Right cardiac atrium (tissue), 5 donors: Measurements from ENCODE around the gene HK3. TPM values are rescaled to one million over a fixed set of nuclear protein-coding genes. Genes with fewer than 3 reads are reported as not detected.

Source experiments
- ATAC-seq, 2 donors: fragments of 200-7000 bp; cut with Tn5 transposase; one replicate each; pipeline versions ENCODE4 v1.8.0 to v1.9.1; 2020; ENCODE audit warnings: moderate library complexity in 2 of 2, mild to moderate bottlenecking in 1 of 2
- DNase-seq, 3 donors: peaks; one replicate each; pipeline ENCODE4 v3.0.0-alpha.2; 2020
- H3K27ac ChIP-seq: one replicate; pipeline ENCODE4 v1.5.1; 2013; ENCODE audit warnings: mild to moderate bottlenecking, low read length, control low read depth, moderate library complexity
- H3K27me3 ChIP-seq: one replicate; pipeline ENCODE4 v1.6.1; 2013; ENCODE audit not compliant: control insufficient read depth, insufficient read depth
- H3K4me1 ChIP-seq: one replicate; pipeline ENCODE4 v1.6.1; 2013; ENCODE audit warnings: low read length; ENCODE audit not compliant: control insufficient read depth, insufficient read depth
- H3K4me3 ChIP-seq: one replicate; pipeline ENCODE4 v1.5.1; 2013; ENCODE audit warnings: low read length, control low read depth
- H3K9me3 ChIP-seq: one replicate; pipeline ENCODE4 v1.6.1; 2013; ENCODE audit warnings: low read length; ENCODE audit not compliant: control insufficient read depth
- WGBS: extraction: QIAGEN DNeasy Blood & Tissue Kit; methylation state at CpG from one replicate; pipeline ENCODE4 v1.1.7; 2013; 5-methylcytosine and 5-hydroxymethylcytosine counted together
- intact Hi-C, 4 donors: fragments of 100-400 bp; cut with DNase I; formaldehyde crosslinking; loops; one replicate each; pipeline versions ENCODE4 v1.11.0 to v1.14.0; 2022 to 2023
- polyA plus RNA-seq: library from polyadenylated mRNA; stranded (reverse); fragments of 200-250 nt; gene quantifications from one replicate; pipeline ENCODE4 v1.2.3, GENCODE V29; 2013
- total RNA-seq, 4 donors: library from RNA; stranded (reverse); fragmentation: NEBNext Ultra II Directional; extraction: Animal tissue kit (Norgen Biotek cat#: 25700); gene quantifications; one replicate each; pipeline ENCODE4 v1.2.1, GENCODE V29; 2021
- donor health status: healthy with polysubstance abuse.
- donor health status: DM: no; HTN: yes; CAD: no.
- donor health status: DM: no; HTN: no; CAD: no.
- donor health status: DM: no; HTN: yes; CAD: no; lungs with severe emphysema.
- donor health status: DM: yes; HTN: yes; CAD: no.

The HK3 gene
- total and polyA plus RNA-seq, 5 donors = 8.3 to 15.4 (median 11.6) TPM

- H3K4me1 ChIP-seq = no peaks in the 10 kb centered on the region
- intact Hi-C loops = no loop called here
These were observed 68.1 kb downstream of the HK3 start for GRCh38 chr5:176830995-176831423.

More at GRCh38 chr5:176830995-176831423, 68.1 kb downstream of the HK3 start:
- ATAC-seq (no peak), DNase-seq (no peak)
- 52% methylated on average over 9 of the region's 9 CpGs for WGBS
- Histone ChIP-seq H3K4me3 (no peak overlapping the region), H3K27ac (no peak overlapping the region), H3K27me3 (no peaks in the 10 kb centered on the region), H3K9me3 (no peaks in the 10 kb centered on the region)

Other genes starting within 250 kb of the HK3 start
- under 1 TPM; 0.17 to 0.85 (median 0.44) TPM for gene UNC5A, start 88.8 kb downstream of the HK3 start, total RNA-seq
- gene UNC5A, start 88.8 kb downstream of the HK3 start, polyA plus RNA-seq = 0.68 TPM
- gene UIMC1, start 107.4 kb upstream of the HK3 start, total RNA-seq = 10 to 100 TPM; 27.5 to 37.6 (median 29.9) TPM
- 15.3 TPM for gene UIMC1, start 107.4 kb upstream of the HK3 start, polyA plus RNA-seq
- 10 to 100 TPM; 10.8 to 13.8 (median 11.9) TPM for gene ZNF346, start 123.3 kb upstream of the HK3 start, total RNA-seq
- gene ZNF346, start 123.3 kb upstream of the HK3 start, polyA plus RNA-seq = 5.5 TPM
- gene FGFR4, start 187.6 kb upstream of the HK3 start, total RNA-seq = 1 to 10 TPM; 1.9 to 3.7 (median 3.5) TPM
- gene FGFR4, start 187.6 kb upstream of the HK3 start, polyA plus RNA-seq = 1.5 TPM
- 10 to 100 TPM; 44.1 to 55.5 (median 50.6) TPM for gene NSD1, start 234.4 kb upstream of the HK3 start, total RNA-seq
- gene NSD1, start 234.4 kb upstream of the HK3 start, polyA plus RNA-seq = 10.0 TPM